GM21447 (cell line): ENCODE data around the gene LMO7.
"Not testable (repeated sequence)": the region's sequence is repeated elsewhere in the genome, so short reads cannot be mapped to it uniquely, and the experiment has no call there.

Source experiments
- ATAC-seq: cut with Tn5 transposase; IDR thresholded peaks from one replicate; pipeline ENCODE4 v1.9.1; 2021; ENCODE audit not compliant: unreplicated experiment

Gene LMO7

DNA sequence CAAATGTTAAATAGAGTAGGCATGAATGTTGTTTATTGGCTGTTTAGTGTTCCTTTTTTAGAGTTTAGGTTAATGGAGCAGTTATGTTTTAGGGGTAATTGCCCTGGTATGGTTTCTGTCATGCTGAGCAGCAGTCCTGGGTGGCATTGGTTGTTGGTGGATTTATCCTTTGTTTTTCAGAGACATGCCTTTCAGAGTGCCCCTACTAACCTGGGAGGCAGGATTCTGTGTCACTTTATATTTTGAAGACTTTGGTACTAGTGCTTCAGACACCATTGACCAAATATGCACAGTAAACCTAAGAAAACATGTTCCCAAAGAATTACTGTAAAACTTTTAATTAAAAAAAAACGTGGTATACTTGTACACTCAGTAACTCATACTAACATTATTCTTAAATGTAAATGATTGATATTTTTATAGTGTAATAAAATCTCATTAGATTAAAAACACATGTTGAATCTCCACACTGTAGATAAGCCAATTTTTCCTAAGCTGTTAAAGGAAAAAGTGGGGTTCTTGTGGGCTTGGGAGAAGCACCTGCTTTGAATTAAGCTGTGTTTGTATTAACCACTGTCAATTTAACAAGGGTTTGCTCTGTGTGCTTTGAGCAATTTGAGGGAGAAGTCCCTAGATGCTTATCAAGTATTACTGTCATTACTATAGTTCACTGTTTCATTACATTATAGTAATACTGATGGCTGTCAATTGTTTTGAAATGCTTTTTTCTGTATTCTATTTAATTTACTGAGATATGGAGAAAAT lies 133.2 kb downstream of the LMO7 start:
- no peak for ATAC-seq

GRCh38 chr13:75770164-75770563 lies 134.0 kb downstream of the LMO7 start:
- no peak for ATAC-seq

- ATAC-seq: no peak
Observed at GRCh38 chr13:75770592-75771011, 134.5 kb downstream of the LMO7 start.

DNA sequence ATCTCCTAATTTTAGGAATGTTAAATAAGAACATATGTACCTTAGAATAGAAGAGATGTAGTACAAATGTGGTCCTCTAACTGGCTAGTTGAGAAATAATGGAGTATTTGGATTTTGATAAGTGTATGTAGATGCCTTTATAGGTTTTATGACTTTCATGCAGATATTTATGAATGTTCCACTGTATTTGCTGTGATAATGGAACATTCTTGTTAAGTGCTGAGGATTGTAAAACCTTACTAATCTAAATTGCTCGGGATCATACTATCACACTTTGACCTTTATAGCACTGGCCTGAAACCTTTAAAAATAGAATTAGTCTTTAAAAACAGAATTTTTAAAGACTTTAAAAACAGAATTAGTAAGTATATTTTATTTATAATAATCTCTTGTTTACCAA lies 135.1 kb downstream of the LMO7 start:
- ATAC-seq: no peak

DNA sequence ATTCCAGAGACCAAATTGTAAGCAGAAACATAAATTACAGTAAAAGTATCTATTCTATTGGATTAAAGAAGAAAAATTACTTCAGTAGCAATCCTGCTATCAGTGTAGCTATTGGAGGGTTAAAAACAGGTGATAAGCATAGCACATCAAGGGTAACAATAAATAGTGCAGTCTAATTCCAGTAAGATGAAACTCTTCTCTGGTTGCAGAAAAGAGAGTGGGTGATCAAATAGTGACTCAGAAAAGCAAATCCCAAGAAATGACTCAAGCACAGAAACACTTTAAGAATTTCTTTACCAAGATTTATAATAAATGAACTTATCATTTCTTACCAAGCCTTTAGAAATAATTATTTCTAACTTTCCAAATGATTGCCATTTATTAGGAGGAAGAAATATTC lies 135.7 kb downstream of the LMO7 start:
- ATAC-seq: no peak

DNA sequence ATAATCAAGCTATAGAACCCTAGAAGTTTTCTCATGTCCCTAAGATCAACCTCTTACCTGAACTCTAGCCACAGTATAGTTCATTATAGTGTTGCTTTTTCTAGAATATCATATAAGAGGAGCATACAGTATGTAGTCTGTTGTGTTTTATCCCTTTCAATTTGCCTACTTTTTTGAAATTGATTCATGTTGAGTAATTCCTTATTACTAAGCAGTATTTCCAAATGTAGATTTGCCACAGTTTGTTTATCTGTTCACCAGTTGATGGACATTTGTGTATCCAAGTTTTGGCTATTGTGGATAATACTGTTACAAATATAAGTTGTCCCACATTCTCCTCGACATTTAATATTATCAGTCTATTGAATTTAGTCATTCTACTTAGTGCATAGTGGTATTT lies 138.0 kb downstream of the LMO7 start:
- ATAC-seq: no peak

DNA sequence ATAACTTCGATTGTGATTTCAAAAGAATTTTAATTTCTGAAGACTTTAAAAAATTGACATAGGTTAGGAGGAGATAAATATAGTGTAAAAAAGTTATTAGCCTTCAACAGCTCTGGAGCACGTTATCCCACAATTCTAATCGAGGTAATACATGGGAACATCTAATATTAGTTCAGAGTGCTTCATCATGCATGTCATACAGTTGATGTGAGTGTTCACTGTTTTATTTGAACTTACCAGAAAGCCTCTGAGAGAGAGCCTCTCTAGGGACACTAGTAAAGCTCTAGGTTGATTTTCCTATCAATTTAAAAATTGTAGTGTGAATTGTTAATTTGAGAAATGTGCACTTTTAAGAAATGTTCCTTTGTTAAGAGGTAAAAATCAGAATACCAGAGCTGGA lies 140.4 kb downstream of the LMO7 start:
- no peak for ATAC-seq

- no peak for ATAC-seq
Observed at GRCh38 chr13:75779393-75779792, 143.3 kb downstream of the LMO7 start.

GRCh38 chr13:75780103-75780502 lies 144.0 kb downstream of the LMO7 start:
- ATAC-seq: not testable (repeated sequence)

DNA sequence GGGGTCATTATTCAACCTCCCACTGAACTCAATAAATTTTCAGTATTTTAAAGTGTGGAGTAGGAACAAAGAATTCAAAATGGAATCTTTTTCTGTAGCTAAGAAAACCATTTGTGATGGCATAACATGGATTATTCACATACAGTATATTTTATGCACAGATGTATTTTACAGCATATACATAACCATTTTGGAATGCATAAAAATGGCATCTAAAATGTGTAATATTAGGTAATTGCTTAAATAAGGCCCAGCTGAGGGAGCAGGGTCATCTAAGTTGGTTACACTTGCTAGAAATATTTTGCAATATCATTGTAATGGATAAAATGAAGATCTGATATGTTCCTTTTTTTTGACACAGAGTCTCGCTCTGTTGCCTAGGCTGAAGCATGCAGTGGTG lies 146.9 kb downstream of the LMO7 start:
- ATAC-seq: no peak

GRCh38 chr13:75784003-75784402 lies 147.9 kb downstream of the LMO7 start:
- no peak for ATAC-seq

- no peak for ATAC-seq
Observed at GRCh38 chr13:75785130-75785529, 149.0 kb downstream of the LMO7 start.

GRCh38 chr13:75787249-75787928 lies 151.3 kb downstream of the LMO7 start:
- ATAC-seq: no peak

DNA sequence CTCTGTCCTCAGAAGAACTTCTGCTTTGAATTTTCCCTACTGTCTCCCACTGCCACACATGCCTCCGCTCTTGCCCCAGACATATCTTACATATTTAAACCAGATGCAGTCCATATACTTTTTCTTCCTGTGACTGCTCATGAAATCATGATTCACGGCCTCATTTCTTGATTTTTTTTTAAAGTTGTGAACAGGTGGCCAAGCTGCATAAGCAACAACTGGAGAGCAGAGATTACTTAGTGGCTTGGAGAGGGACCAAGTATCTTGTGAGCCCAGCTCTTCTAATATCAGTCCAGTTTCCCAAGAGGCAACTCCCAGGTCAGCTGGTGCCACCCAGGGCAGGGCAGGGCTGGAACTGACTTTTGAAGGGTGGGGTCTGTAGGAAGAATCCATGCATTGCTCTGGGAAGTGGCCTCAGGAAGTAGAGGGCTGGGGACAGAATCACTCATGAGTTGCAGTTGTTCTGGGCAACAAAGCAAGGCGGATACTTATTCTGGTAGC lies 152.4 kb downstream of the LMO7 start:
- ATAC-seq: no peak

DNA sequence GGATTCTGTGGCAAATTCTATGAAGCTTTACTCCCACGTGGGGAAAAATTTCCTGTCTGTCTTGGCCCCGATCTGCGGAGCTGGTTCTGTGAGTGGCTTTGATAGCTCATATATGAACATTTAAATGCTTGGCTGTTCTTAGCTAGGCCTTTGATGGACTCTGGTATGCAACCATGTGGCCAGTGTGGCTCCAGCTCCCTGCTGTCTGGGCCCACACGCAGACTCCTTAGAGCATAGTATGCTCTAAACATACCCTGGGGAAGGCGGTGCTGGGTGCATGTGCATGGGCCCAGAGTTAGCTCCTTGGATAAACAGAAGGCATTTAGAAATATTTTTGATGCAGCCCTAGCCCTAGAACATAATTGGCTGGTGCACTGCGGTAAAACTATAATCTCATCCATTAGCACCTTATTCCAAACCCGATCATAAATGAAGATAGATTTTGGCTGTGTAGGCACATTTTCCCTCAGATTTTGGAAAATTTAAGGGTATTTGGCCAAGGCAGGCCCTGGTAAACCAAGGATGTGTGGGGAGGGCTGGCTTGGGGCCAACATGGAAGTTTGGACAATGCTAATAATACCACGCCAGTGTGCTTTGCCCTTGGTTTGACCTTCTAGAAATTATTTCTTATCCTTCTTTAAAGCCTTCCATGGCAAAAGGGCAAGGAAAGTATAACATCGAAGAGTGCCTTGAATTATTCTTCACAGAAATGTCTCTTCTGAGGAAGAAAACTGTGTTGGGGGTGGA lies 153.5 kb downstream of the LMO7 start:
- ATAC-seq: no peak

- no peak for ATAC-seq
Observed at GRCh38 chr13:75790198-75790970, 154.3 kb downstream of the LMO7 start.

GRCh38 chr13:75792526-75793187 lies 156.5 kb downstream of the LMO7 start:
- no peak for ATAC-seq

- ATAC-seq: not testable (repeated sequence)
Observed at GRCh38 chr13:75793188-75793567, 157.0 kb downstream of the LMO7 start.

DNA sequence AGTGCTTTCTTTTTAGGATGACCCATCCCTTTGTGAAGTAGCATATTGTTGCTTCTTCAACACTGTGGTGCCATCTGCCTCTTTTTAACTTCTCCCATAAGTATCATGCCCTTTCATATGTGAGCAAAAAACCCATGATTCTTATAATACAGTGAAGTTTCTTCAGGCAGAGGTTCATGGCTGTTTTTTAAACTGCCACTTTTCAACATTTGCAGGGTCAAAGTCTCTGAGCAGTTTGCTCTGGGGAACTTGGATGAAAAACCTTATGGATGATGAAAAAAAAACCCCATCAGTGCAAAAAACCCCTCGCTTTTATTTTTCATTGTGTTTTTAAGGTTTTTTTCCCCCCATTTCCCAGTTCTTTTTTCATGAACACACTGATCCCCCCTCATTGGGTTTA lies 158.5 kb downstream of the LMO7 start:
- no peak for ATAC-seq

DNA sequence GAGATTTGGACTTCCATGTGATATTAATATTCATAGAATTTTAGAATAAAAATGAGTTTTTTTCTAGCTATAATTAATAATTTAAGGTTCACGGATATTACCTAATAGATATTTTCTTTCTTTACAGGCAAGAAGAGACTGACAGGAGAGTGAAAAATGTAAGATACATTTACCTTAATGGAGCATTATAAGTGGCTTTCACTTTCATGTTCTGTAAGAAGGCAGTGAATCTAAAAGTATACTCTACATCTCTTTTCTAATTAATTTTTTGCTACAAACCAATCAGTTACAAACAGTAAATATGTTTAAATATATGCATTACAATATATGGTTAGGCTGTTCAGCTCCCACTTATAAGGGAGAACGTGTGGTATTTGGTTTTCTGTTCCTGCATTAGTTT lies 159.1 kb downstream of the LMO7 start:
- no peak for ATAC-seq
